ENCODE results near the gene KRT80.

KRT80 gene

DNA sequence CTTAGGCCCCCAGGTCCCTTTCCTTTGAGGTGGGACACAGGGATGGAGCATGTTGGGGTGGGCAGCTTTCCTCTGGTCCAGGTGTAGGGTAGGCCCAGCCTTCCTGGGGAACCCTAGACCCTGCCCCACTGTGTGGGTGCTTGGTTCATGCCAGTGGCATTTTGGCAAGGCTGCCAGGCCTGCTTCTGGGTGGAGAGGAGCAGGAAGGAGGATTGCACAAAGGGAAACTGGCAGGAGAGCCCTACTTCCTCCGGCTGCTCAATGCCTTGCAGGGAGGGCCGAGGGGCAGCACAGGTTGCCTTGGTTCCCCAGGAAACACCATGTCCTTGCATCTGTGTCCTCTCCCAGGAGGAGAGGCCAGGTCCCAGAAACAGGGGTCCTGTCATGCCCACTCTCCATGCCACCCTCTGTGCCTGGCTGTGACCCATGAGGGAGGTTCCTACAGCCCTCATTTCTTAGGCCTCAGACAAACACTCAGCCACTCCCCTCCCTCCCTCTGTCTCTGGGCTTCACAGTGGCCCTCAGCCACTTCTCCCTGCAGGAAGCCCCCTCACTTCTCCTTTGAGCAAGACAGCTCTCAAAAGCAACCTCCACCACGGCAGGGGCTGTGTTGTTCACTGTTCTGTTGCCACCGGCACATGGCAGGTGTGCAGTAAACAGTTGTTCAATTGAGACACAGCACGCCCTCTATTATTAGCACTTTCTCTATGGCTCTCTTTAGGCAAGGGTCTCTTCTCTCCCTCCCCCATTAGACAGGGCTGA, 6.8 kb upstream of the KRT80 start:
- DNase-seq (ENCODE audit: low spot score) = no peak

DNA sequence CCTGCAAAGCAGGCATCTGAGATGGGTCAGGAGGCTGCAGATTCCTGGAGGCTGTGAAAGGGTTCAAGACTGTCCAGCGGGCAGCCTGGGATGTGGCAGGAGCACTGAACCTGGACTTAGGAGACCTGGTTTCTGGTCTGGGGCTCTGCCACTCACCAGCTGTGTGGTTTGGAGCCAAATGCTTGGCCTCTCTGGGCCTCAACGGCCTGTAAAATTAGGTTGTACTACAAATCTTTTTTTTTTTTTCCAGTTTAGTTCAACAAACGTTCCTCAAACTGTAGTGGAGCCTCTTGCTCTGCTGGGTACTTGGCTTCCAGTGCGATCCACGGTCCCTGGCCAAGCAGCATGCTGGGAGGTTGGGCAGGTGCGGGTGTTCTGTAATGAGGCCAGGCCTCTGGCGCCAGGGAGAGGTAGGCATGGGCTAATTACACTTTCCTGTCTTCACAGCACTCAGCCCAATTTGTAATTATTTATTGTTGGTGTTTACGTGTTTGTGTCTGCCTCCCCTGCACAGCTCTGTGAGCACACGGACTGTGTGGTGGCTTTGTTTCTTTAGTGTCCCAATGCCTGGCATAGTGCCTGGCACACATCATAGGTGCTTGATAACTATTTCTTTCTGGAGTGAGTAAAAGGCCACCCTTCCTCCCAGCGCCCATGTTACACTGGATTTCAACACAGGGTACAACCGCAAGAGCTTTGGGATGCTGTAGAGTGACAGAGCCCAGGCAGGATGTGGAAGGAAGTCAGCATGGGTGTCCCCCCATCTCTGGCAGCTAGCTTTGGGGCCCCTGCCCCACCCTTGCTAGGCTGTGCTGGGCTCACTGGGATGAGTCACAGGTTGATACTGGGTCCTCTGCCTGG, 5.8 kb upstream of the KRT80 start:
- no peak for DNase-seq (ENCODE audit: low spot score)

DNA sequence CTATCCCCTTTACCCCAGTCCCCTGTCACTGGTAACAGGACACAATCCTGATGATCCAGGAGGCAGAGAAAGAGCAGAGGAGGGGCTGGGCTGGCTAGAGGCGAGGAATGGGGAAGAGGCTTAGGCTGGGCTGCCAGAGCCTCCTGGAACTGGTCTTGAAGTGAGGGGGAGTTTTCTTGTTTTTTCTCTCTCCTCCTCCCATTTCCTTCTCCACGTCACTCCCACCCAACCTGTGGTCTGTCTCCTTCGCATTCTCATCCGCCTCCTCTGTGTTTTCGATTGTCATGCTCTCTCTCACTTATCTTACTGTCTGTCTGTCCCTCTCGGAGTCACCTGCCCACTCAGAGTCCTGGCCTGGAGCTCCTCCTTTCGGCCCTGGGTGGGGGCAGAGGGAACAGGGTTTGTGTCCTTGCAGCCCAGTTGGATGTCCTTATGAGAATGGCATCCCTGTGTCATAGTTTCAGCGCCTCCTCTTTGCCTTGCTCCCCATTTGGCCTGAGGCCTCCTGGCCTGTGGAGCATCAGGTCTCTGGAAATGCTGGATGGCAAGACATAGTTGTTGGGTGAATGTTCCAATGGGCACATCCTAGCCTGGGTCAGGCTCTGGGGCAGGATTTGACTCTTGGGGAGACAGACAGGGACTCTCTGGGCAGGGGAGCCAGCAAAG, 3.4 kb upstream of the KRT80 start:
- DNase-seq (ENCODE audit: low spot score) = no peak

DNA sequence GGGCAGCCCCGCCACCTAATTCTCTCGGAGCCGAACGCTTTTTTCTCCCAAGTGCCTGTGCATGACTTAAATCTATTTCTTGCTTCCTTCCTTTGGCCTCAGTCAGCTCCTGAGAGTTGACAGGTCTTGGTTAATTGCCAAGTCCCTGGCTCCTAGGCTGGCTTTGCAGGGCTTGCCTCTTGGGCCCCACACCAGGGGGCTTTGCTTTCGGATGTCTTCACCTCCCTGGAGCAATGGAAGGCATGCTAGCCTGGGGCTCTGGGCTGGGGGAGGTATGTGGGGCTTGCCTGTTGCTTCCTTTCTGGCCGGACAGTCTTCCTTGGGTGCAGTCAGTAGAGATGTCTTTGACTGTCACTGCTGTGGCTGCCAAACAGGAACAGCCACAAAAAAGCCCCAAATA, 2.2 kb upstream of the KRT80 start:
- no peak for DNase-seq (ENCODE audit: low spot score)

DNA sequence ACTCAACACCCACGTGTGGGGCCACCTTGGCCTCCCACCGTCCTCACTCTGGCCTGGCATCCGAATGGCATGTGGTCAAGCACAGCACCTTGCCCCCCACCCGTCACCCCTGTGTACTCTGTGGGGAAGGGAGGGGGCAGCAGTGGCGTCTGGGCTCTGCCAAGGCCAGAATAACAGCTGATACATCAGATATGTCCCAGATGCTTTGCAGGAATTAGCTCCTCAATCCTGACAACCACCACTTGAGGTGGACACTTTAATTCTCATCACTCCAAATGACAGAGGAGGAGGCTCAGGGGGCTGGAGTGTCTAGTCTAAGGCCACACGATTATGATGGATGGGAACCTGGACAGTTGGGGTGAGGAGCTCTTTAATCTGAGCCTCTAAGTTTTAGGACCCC, 1.7 kb upstream of the KRT80 start:
- DNase-seq (ENCODE audit: low spot score) = no peak

- no peak for DNase-seq (ENCODE audit: low spot score)
Measured at GRCh38 chr12:52190860-52191729, 719 bp downstream of the KRT80 start.

GRCh38 chr12:52189376-52190174, 2.2 kb downstream of the KRT80 start:
- no peak for DNase-seq (ENCODE audit: low spot score)

DNA sequence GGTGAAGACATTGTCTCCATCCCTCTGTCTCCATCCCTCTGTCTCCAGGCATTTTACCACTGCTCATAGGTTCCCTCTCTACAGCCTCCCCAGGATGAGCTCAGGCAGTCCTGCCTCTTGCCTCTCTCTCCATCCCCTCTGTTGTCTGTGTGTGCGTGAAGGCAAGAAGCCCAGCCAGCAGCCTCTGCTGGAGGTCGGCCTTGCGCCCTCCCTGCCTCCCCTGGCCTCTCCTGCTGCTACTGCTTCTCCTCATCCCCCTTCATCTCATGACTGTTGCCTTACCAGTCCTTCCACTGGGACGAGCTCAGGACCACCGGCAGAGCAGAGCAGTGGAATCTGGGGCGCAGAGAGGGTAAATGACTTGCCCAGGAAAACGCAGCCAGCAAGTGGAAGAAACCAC, 3.2 kb downstream of the KRT80 start:
- no peak for DNase-seq (ENCODE audit: low spot score)

DNA sequence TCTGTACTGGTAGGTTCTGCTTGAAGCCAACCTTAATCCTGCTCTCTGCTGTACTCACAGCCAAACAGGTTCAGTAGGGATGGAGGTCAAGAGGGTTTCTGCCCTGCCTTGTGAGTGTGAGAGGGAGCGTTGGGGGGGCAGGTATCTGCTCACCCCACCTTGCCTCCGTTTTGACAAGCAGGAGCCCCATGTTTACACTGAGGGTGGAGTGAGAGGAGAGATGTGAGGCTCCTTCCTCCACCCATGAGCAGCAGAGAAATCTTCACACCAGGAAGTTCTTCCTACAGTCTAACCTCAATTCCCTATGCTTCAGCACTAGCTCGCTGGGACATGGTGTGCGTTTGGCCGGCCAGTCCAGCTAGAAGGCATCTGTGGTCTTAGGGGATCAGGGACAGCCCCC, 4.2 kb downstream of the KRT80 start:
- DNase-seq (ENCODE audit: low spot score) = no peak

GRCh38 chr12:52187206-52187605, 4.6 kb downstream of the KRT80 start:
- DNase-seq (ENCODE audit: low spot score) = no peak

- DNase-seq (ENCODE audit: low spot score) = no peak
Measured at GRCh38 chr12:52186118-52186840, 5.5 kb downstream of the KRT80 start.

DNA sequence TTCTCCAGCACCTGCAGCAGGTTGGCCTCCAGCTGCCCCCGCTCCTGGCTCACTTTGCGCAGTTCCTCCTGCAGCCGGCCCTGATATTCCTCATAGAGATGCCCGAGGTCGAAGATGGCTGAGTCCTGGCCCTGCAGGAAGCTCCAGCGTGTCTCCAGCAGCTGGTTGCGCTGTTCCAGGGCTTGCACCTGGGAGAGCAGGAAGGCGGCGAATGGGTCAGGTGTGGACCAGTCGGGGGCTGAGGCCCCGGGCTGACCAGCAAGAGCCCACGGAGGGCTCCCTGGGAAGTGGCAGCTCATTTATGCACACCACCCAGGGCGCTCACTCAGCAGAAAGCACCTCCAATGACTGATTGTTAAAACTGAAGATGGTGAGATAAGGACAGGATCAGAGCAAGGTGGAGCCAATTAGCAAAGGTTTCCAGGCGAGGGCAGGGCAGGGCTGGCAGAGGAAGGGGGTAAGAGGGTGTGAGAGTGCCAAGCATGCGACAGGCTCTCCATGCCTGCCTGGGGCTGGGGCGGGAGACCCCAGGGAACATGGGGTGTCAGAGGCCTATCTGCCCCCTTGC, 6.3 kb downstream of the KRT80 start:
- DNase-seq (ENCODE audit: low spot score) = no peak

DNA sequence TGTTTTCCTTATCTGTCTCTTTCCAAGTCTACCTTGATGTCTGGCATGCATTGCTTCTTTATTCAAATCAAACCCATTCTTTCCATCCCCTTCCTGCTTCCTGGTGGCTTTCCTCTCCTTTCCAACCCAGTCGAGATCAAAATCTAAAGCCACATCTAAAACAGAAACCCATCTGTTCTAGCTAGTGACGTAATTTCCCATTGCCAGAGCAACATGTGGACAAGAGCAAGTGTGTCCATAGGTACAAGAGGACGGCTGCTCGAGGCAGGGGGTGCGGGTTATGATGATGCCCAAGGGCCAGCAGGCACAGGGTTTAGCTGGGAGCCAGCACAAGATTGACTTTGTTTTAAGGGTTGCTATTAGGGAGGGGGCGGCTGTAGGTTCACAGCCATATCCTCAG, 7.0 kb downstream of the KRT80 start:
- DNase-seq (ENCODE audit: low spot score) = no peak

DNA sequence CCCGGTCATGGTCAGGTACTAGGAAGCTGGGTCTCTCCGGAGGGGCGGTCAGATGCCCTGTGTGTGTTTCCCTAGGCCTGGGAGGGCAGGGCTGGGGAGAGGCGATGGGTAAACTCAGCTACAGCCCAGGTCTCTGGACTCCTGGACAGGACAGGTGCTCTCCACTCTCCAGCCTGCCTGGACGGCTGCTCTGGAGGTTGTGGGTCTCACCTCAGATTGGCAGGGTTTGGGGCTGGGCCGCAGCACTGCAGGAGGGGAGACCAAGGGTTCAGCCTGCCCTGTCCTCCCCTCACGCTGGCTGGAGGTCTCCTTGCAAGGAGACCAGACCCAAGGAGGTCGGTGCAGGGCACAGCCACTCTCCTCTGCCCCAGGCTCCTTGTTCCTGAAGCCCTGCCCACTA, 7.8 kb downstream of the KRT80 start:
- DNase-seq (ENCODE audit: low spot score) = no peak

GRCh38 chr12:52183544-52183910, 8.3 kb downstream of the KRT80 start:
- DNase-seq (ENCODE audit: low spot score) = no peak

DNA sequence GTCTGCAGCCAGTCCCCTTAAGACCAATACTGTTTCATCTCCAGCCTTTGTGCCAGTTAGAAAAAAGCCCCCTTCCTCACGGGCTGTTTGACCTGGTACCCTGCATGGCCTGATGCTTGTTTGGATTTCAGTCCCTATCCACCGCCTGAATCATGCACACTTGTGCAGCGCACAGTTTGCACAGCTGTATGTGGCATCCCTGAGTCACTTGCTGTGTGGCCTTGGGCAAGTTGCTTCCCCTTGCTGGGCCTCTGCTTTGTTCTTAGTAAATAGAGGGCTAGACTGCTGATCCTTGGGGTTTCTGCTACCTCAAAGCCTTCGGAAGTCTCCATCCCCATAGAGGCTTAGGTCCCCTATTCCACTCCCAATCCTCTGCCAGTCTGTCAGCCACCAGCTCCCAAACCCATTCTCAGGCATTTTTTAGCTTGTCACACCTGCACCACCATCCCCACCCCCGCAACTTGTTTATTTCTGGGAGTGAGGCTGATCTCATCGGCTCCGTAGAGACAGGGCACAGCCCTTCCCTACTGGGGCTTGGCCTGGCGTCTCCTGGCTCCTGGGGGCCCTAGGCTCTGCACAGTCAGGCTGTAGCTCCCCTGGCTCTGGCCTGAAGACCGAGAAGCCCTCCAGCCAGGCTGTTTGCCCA, 8.8 kb downstream of the KRT80 start:
- DNase-seq (ENCODE audit: low spot score) = no peak

DNA sequence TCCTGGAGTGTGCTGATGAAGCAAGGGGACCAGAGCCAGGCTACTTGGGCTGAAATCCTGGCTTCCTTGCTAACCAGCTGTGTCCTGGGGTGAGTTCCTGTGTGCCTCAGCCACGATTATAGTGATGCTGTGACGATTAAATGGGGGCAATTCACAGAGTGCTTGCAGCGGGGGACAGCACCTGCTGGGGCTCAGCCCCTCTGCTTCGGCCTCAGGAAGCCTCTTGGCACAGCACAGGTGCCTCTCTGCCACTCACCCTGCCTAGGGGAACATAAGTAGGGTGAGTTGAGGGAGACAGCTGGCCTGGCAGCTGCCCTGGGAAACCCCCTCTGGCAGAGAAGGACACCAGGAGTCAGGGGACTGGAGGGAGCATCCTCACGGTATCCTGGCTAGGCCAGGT, 9.4 kb downstream of the KRT80 start:
- DNase-seq (ENCODE audit: low spot score) = no peak

DNA sequence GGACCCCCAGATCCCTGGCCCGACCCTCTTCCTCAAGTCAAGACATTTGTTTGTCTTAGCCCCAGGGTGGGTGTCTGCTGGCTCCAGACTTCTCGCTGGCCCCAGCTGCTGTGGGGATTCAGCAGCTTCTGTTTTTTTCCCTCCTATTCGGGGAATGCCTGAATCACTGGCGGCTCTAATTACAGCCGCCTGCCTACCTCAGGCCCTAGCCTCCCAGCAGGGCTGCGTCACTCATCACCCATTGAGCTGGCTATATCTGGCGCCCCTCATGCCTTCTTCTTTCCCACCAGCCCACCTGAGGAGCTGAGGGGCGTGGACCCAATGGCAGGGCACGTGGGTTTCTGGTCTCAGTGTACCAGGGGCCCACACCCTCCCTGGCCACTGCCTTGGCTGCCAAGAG, 10.1 kb downstream of the KRT80 start:
- DNase-seq (ENCODE audit: low spot score) = no peak

DNA sequence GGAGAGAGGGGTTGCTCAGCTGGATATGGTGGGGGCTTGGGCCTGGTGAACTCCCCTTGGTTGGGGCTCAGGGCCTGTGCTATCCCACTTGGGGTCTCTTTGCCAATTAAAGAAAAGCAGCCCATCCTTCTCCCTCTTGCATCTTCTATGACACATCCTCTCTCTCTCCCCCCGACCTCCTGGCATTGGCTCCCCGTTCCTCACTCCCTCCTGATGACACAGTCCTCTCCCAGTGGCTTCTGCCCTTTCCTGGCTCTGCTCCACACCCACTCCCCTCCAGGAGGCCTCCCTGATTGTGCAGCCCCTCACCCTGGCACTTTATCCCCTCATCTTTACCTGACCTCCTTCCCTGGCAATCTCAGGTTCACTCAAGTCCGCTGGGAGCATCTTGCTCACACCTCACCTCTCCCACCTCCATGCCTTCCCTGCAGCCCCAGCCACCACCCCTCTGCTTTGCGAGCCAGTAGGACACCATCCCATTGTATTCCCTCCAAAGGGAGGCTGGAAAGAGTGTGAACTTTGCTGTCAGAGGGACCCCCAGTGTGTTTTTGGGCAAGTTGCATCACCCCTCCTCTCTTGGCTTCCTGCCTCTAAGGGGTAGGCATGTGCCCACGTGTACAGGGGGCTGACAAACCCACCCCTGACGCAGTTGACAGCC, 10.7 kb downstream of the KRT80 start:
- DNase-seq (ENCODE audit: low spot score) = no peak

Data from HuH-7.5 (cell line).